ENCODE measurements around the gene DHX30.

- TF ChIP-seq, protein P1, sequence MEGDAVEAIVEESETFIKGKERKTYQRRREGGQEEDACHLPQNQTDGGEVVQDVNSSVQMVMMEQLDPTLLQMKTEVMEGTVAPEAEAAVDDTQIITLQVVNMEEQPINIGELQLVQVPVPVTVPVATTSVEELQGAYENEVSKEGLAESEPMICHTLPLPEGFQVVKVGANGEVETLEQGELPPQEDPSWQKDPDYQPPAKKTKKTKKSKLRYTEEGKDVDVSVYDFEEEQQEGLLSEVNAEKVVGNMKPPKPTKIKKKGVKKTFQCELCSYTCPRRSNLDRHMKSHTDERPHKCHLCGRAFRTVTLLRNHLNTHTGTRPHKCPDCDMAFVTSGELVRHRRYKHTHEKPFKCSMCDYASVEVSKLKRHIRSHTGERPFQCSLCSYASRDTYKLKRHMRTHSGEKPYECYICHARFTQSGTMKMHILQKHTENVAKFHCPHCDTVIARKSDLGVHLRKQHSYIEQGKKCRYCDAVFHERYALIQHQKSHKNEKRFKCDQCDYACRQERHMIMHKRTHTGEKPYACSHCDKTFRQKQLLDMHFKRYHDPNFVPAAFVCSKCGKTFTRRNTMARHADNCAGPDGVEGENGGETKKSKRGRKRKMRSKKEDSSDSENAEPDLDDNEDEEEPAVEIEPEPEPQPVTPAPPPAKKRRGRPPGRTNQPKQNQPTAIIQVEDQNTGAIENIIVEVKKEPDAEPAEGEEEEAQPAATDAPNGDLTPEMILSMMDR (optimal IDR thresholded peaks at IDR 0.05 in 1 of 3, IDR thresholded peaks at IDR 0.05 in 1 of 3, conservative IDR thresholded peaks at IDR 0.05 in 1 of 3; ENCODE audit: extremely low read depth in 1 of 3, insufficient read depth in 2 of 3, low read length in 3 of 3), result no peak
- no peak for TF ChIP-seq EZH2 (IDR thresholded peaks at IDR 0.05; ENCODE audit: low read length)
Observed at GRCh38 chr3:47882338-47882737, 79.4 kb downstream of the DHX30 start.
